ENCODE measurements around the gene ENTPD7.

GRCh38 chr10:99660662-99661376, 1.5 kb downstream of the ENTPD7 start:
- TF ChIP-seq CTCF (IDR thresholded peaks at IDR 0.05) (no peak), POLR2A (IDR thresholded peaks at IDR 0.05) (no peak)
